Mesodermal cell (in vitro differentiated cells): Measurements from ENCODE around the gene DDX56.
"Not testable (repeated sequence)": the region's sequence is repeated elsewhere in the genome, so short reads cannot be mapped to it uniquely, and the experiment has no call there.

Experiments
- H3K27ac ChIP-seq: 2 replicates; pipeline ENCODE4 v1.7.0; 2013; ENCODE audit warnings: mild to moderate bottlenecking, low read depth, low read length, moderate library complexity; ENCODE audit not compliant: severe bottlenecking
- H3K36me3 ChIP-seq: 2 replicates; pipeline ENCODE4 v1.7.1; 2013; ENCODE audit warnings: mild to moderate bottlenecking, low read length, moderate library complexity; ENCODE audit not compliant: control insufficient read depth, insufficient read depth
- H3K4me1 ChIP-seq: one replicate; pipeline ENCODE4 v1.7.1; 2013; ENCODE audit warnings: mild to moderate bottlenecking, low read length; ENCODE audit not compliant: insufficient read depth, control insufficient read depth, poor library complexity, severe bottlenecking
- H3K4me3 ChIP-seq: 2 replicates; pipeline ENCODE4 v1.7.0; 2013; ENCODE audit warnings: low read length, control low read depth, mild to moderate bottlenecking; ENCODE audit not compliant: insufficient read depth, poor library complexity, severe bottlenecking; ENCODE audit errors: extremely low read depth
- H3K9me3 ChIP-seq: 2 replicates; pipeline ENCODE4 v1.7.1; 2013; ENCODE audit warnings: mild to moderate bottlenecking, low read length, moderate library complexity; ENCODE audit not compliant: control insufficient read depth
- WGBS, 2 experiments: methylation state at CpG; one replicate each; pipeline ENCODE4 v1.1.5; 2013; ENCODE audit warnings: missing lambda C conversion rate in 2 of 2; ENCODE audit not compliant: insufficient coverage in 2 of 2; 5-methylcytosine and 5-hydroxymethylcytosine counted together

Gene DDX56

GRCh38 chr7:44609829-44610228, 36.1 kb upstream of the DDX56 start:
- H3K27ac ChIP-seq, result no peak overlapping the region
- H3K36me3 ChIP-seq, result no peaks in the 10 kb centered on the region
- H3K4me1 ChIP-seq, result peaks cover 7% of the 10 kb centered on the region
- no peak overlapping the region for H3K4me3 ChIP-seq
- no peaks in the 10 kb centered on the region for H3K9me3 ChIP-seq
- WGBS, 2 experiments, result 94% methylated on average over 3 of the region's 3 CpGs; no CpG with 5 or more reads in 1 of the 2 experiments

- Histone ChIP-seq H3K36me3 (no peaks in the 10 kb centered on the region), H3K9me3 (no peaks in the 10 kb centered on the region), H3K4me1 (peaks cover 7% of the 10 kb centered on the region), H3K27ac (peak overlapping the region; percentile 45), H3K4me3 (no peak overlapping the region)
- 91 to 92% methylated on average over 8 to 9 of the region's 14 CpGs for WGBS, 2 experiments
Observed at GRCh38 chr7:44608916-44609648, 35.4 kb upstream of the DDX56 start.

GRCh38 chr7:44607141-44608068, 33.7 kb upstream of the DDX56 start:
- H3K27ac ChIP-seq, result peak overlapping the region; percentile 83
- no peaks in the 10 kb centered on the region for H3K36me3 ChIP-seq
- H3K4me3 ChIP-seq, result peak overlapping the region; percentile 77
- H3K9me3 ChIP-seq, result no peaks in the 10 kb centered on the region
- WGBS, 2 experiments, result 54 to 60% methylated on average over 24 to 28 of the region's 35 CpGs
- H3K4me1 ChIP-seq, result peaks cover 7% of the 10 kb centered on the region

GRCh38 chr7:44606341-44607140, 32.8 kb upstream of the DDX56 start, which contains the start of gene OGDH:
Gene OGDH, plus strand, starts transcription at chr7:44606627. Its CDS starts 17,717 bp downstream, at chr7:44624344.
- Histone ChIP-seq H3K4me3 (peak within 1 kb of the TSS; percentile 77), H3K36me3 (no peaks in the 10 kb centered on the region), H3K27ac (peak within 1 kb of the TSS; percentile 95), H3K9me3 (no peaks in the 10 kb centered on the region), H3K4me1 (peaks cover 7% of the 10 kb centered on the region)
- WGBS, 2 experiments, result 0 to 1% methylated on average over 47 to 56 of the region's 93 CpGs

GRCh38 chr7:44604941-44605340, 31.2 kb upstream of the DDX56 start:
- H3K9me3 ChIP-seq, result no peaks in the 10 kb centered on the region
- no peaks in the 10 kb centered on the region for H3K36me3 ChIP-seq
- H3K27ac ChIP-seq, result no peak overlapping the region
- 78 to 81% methylated on average over 1 to 2 of the region's 2 CpGs for WGBS, 2 experiments
- peaks cover 7% of the 10 kb centered on the region for H3K4me1 ChIP-seq
- no peak overlapping the region for H3K4me3 ChIP-seq

GRCh38 chr7:44603193-44603592, 29.5 kb upstream of the DDX56 start:
- Histone ChIP-seq H3K4me1 (no peaks in the 10 kb centered on the region), H3K9me3 (no peaks in the 10 kb centered on the region), H3K36me3 (no peaks in the 10 kb centered on the region), H3K4me3 (no peak overlapping the region), H3K27ac (no peak overlapping the region)
- WGBS, 2 experiments, result 76 to 82% methylated on average over 2 to 3 of the region's 6 CpGs

- H3K36me3 ChIP-seq, result no peaks in the 10 kb centered on the region
- H3K9me3 ChIP-seq, result no peaks in the 10 kb centered on the region
- no peaks in the 10 kb centered on the region for H3K4me1 ChIP-seq
- no peak overlapping the region for H3K27ac ChIP-seq
- WGBS, 2 experiments, result 40 to 73% methylated on average over 1 of the region's 1 CpG
- no peak overlapping the region for H3K4me3 ChIP-seq
Observed at GRCh38 chr7:44602576-44602910, 28.8 kb upstream of the DDX56 start.

GRCh38 chr7:44599222-44599621, 25.5 kb upstream of the DDX56 start:
- Histone ChIP-seq H3K4me3 (no peak overlapping the region), H3K36me3 (no peaks in the 10 kb centered on the region), H3K4me1 (no peaks in the 10 kb centered on the region), H3K27ac (no peak overlapping the region), H3K9me3 (no peaks in the 10 kb centered on the region)
- WGBS, 2 experiments, result 62 to 81% methylated on average over 2 of the region's 3 CpGs

- not testable (repeated sequence) for H3K4me3 ChIP-seq, H3K27ac ChIP-seq, H3K4me1 ChIP-seq, H3K9me3 ChIP-seq, H3K36me3 ChIP-seq
- WGBS, 2 experiments, result 94 to 95% methylated on average over 7 to 8 of the region's 8 CpGs
Observed at GRCh38 chr7:44597181-44597580, 23.5 kb upstream of the DDX56 start.

- Histone ChIP-seq H3K36me3 (no peaks in the 10 kb centered on the region), H3K4me1 (no peaks in the 10 kb centered on the region), H3K4me3 (no peak overlapping the region), H3K9me3 (no peaks in the 10 kb centered on the region), H3K27ac (no peak overlapping the region)
- WGBS, 2 experiments, result 93 to 94% methylated on average over 4 of the region's 5 CpGs
Observed at GRCh38 chr7:44595934-44596635, 22.4 kb upstream of the DDX56 start.
